Measurements from ENCODE around the gene GOLGA8M. TPM values are rescaled to one million over a fixed set of nuclear protein-coding genes. Genes with fewer than 3 reads are reported as not detected.
"Not testable (repeated sequence)": the region's sequence is repeated elsewhere in the genome, so short reads cannot be mapped to it uniquely, and the experiment has no call there.

GOLGA8M gene
- total RNA-seq, 4 donors from 2014 or later = not detected

- not testable (repeated sequence) for H3K4me1 ChIP-seq; H3K27me3 ChIP-seq; DNase-seq (ENCODE audit: low spot score in 2 of 2); H3K9me3 ChIP-seq; H3K27ac ChIP-seq; H3K4me3 ChIP-seq; H3K36me3 ChIP-seq
- WGBS = no CpG with 5 or more reads among the region's 11 CpGs
Measured at GRCh38 chr15:28663717-28664116, 48.5 kb downstream of the GOLGA8M start.

DNA sequence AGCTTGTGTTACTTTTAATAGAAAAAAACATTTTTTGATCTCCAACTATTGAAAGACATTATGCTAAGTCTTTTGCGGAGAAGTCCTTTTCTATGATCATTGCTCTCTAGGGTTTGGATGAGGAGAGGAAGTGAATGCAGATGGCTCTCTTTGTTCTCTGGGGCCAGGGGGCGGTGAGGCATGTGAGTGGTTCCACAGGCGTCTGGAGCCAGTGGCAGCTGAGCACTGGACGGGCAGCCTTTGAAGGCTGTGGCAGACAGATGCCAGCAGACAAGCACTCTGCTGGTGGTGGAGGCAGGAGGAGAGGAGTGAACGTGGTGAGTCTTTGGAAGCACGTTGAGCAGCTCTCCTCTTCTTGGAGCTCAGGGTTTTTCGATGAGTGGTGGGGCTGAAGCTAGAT, 51.5 kb downstream of the GOLGA8M start:
- no CpG with 5 or more reads among the region's 7 CpGs for WGBS
- not testable (repeated sequence) for H3K27me3 ChIP-seq; H3K27ac ChIP-seq; H3K36me3 ChIP-seq; H3K4me3 ChIP-seq; H3K4me1 ChIP-seq; DNase-seq (ENCODE audit: low spot score in 2 of 2); H3K9me3 ChIP-seq

- H3K27me3 ChIP-seq; H3K4me3 ChIP-seq; H3K9me3 ChIP-seq; DNase-seq (ENCODE audit: low spot score in 2 of 2); H3K4me1 ChIP-seq; H3K27ac ChIP-seq: not testable (repeated sequence)
- no CpG with 5 or more reads among the region's 4 CpGs for WGBS
- H3K36me3 ChIP-seq = peaks cover 12% of the 10 kb centered on the region
Measured at GRCh38 chr15:28656018-28656360, 56.2 kb downstream of the GOLGA8M start.

- peaks cover 12% of the 10 kb centered on the region for H3K36me3 ChIP-seq
- not testable (repeated sequence) for DNase-seq (ENCODE audit: low spot score in 2 of 2); H3K27ac ChIP-seq; H3K27me3 ChIP-seq; H3K4me3 ChIP-seq; H3K9me3 ChIP-seq; H3K4me1 ChIP-seq
- WGBS = 93% methylated on average over 6 of the region's 30 CpGs
Measured at GRCh38 chr15:28655329-28656017, 56.7 kb downstream of the GOLGA8M start.

GRCh38 chr15:28654194-28654593, 58.0 kb downstream of the GOLGA8M start:
- H3K27ac ChIP-seq; H3K9me3 ChIP-seq; H3K27me3 ChIP-seq; H3K4me1 ChIP-seq; H3K4me3 ChIP-seq; DNase-seq (ENCODE audit: low spot score in 2 of 2): not testable (repeated sequence)
- H3K36me3 ChIP-seq = peaks cover 12% of the 10 kb centered on the region
- no CpG with 5 or more reads among the region's 11 CpGs for WGBS

GRCh38 chr15:28652538-28652937, 59.7 kb downstream of the GOLGA8M start:
- not testable (repeated sequence) for H3K4me1 ChIP-seq; H3K27ac ChIP-seq; H3K27me3 ChIP-seq; DNase-seq (ENCODE audit: low spot score in 2 of 2); H3K4me3 ChIP-seq; H3K9me3 ChIP-seq
- WGBS = 93% methylated on average over 10 of the region's 10 CpGs
- H3K36me3 ChIP-seq = peaks cover 12% of the 10 kb centered on the region

Other genes starting within 250 kb of the GOLGA8M start
- gene GOLGA8G, start 179.4 kb downstream of the GOLGA8M start, total RNA-seq = not detected
- not detected for gene GOLGA6L25, start 158.9 kb downstream of the GOLGA8M start, total RNA-seq
- not detected for gene GOLGA6L7, start 136.2 kb upstream of the GOLGA8M start, total RNA-seq
- 1 to 10 TPM; 1.3 to 7.0 (median 2.4) TPM for gene APBA2, start 173.6 kb upstream of the GOLGA8M start, total RNA-seq